K562 (cell line): ENCODE results near the gene NRN1L. TPM values are rescaled to one million over a fixed set of nuclear protein-coding genes. Genes with fewer than 3 reads are reported as not detected.

ENCODE experiments used
- ATAC-seq: fragments of 200-7000 bp; cut with Tn5 transposase; 3 replicates; pipeline ENCODE4 v1.9.1; 2020; ENCODE audit warnings: moderate library complexity
- BruUV-seq: library from RNA; stranded (reverse); fragments of 400-500 nt; replicated peaks from 2 replicates; lab custom pipeline; 2021; lab: Mats Ljungman, UMichigan
- CTCF ChIA-PET: fragments of 300-600 bp; formaldehyde crosslinking; extraction: SDS; loops from one replicate; lab custom pipeline; 2021; ENCODE audit warnings: low intra/inter-chr PET ratio; lab: Yijun Ruan, JAX
- POLR2A ChIA-PET: fragments of 300-600, 350-650 bp; sonication (Branson Sonifier 250); formaldehyde crosslinking; extraction: SDS; loops from one replicate; lab custom pipeline; 2021; ENCODE audit warnings: antibody characterized with exemption, inconsistent platforms; lab: Yijun Ruan, JAX
- DNase-seq, 4 experiments: peaks; one replicate each; pipeline versions ENCODE4 v3.0.0 to v3.0.0-alpha.2; 2011 to 2018; ENCODE audit warnings: low spot score in 3 of 4, mixed read lengths in 3 of 4; ENCODE audit errors: extremely low read depth in 1 of 4
- FAIRE-seq: peaks from 2 replicates; lab custom pipeline; 2011; peaks lifted over from hg19 to GRCh38; lab: Jason Lieb, UNC
- H2AFZ ChIP-seq: 2 replicates; pipeline ENCODE4 v1.6.0; 2011; ENCODE audit warnings: low read depth, low read length, control low read depth, inconsistent platforms
- H3K27ac ChIP-seq: fragments of 200-600 bp; 3 replicates; pipeline ENCODE4 v1.8.0; 2011; ENCODE audit warnings: low read depth, mild to moderate bottlenecking, control low read depth, inconsistent platforms, low read length, moderate library complexity, mixed read lengths; ENCODE audit errors: extremely low read depth
- H3K27me3 ChIP-seq, 2 experiments: fragments of 300-600 bp in 1 of 2; 2 replicates in 1 of 2; 3 replicates in 1 of 2; pipeline versions ENCODE4 v1.6.0 to v1.8.0; 2011; ENCODE audit warnings: inconsistent platforms in 2 of 2, low read length in 2 of 2, mild to moderate bottlenecking in 1 of 2, mixed read lengths in 1 of 2, moderate library complexity in 1 of 2; ENCODE audit not compliant: control insufficient read depth in 2 of 2, insufficient read depth in 2 of 2
- H3K36me3 ChIP-seq: fragments of 300-600 bp; 3 replicates; pipeline ENCODE4 v1.8.0; 2011; ENCODE audit warnings: mild to moderate bottlenecking, low read length, inconsistent platforms; ENCODE audit not compliant: control insufficient read depth, insufficient read depth
- H3K4me1 ChIP-seq, 2 experiments: fragments of 200-600 bp in 1 of 2; replicated peaks in 1 of 2; 2 replicates in 1 of 2; 3 replicates in 1 of 2; pipeline versions ENCODE4 v1.5.1 to v1.8.0; 2011; ENCODE audit warnings: inconsistent platforms in 2 of 2, low read length in 2 of 2, mild to moderate bottlenecking in 1 of 2, mixed read lengths in 1 of 2, moderate library complexity in 1 of 2; ENCODE audit not compliant: control insufficient read depth in 2 of 2, insufficient read depth in 2 of 2
- H3K4me2 ChIP-seq: 2 replicates; pipeline ENCODE4 v1.6.1; 2011; ENCODE audit warnings: low read length, control low read depth, inconsistent platforms, mixed read lengths; ENCODE audit not compliant: insufficient read depth
- H3K4me3 ChIP-seq: fragments of 200-600 bp; sonication (generic), shearing (Covaris generic); 2 replicates; pipeline ENCODE4 v1.5.1; 2016; ENCODE audit warnings: control low read depth, inconsistent platforms
- H3K79me2 ChIP-seq: fragments of 200-600 bp; 3 replicates; pipeline ENCODE4 v1.8.0; 2011; ENCODE audit warnings: low read length, inconsistent platforms; ENCODE audit not compliant: control insufficient read depth, insufficient read depth
- H3K9ac ChIP-seq, 2 experiments: 2 replicates each; pipeline versions ENCODE4 v1.6.0 to v1.6.1; 2011; ENCODE audit warnings: low read depth in 2 of 2, low read length in 2 of 2, control low read depth in 1 of 2, inconsistent platforms in 1 of 2, mild to moderate bottlenecking in 1 of 2, mixed read lengths in 1 of 2; ENCODE audit not compliant: insufficient read depth in 1 of 2
- H3K9me1 ChIP-seq: one replicate; pipeline ENCODE4 v1.6.0; 2011; ENCODE audit warnings: inconsistent platforms, mild to moderate bottlenecking, low read length, moderate library complexity; ENCODE audit not compliant: control insufficient read depth, insufficient read depth
- H3K9me3 ChIP-seq: replicated peaks from 2 replicates; pipeline ENCODE4 v1.5.1; 2011; ENCODE audit warnings: low read depth, low read length, inconsistent platforms; ENCODE audit not compliant: control insufficient read depth, insufficient read depth
- H4K20me1 ChIP-seq: replicated peaks from 2 replicates; pipeline ENCODE4 v1.6.1; 2011; ENCODE audit warnings: low read length, inconsistent platforms, mixed read lengths; ENCODE audit not compliant: control insufficient read depth, insufficient read depth
- ELF1 ChIP-seq: fragments of 200-800 bp; sonication (Bioruptor generic); IDR thresholded peaks from 2 replicates; pipeline ENCODE4 v1.6.1; 2016; ENCODE audit warnings: missing genetic modification characterization, missing compliant biosample characterization
- GTF2E2 ChIP-seq: fragments of 200-800 bp; sonication (Bioruptor generic); IDR thresholded peaks from 2 replicates; pipeline ENCODE4 v1.6.1; 2016; ENCODE audit warnings: missing genetic modification characterization, missing compliant biosample characterization
- MAFF ChIP-seq: IDR thresholded peaks from 2 replicates; pipeline ENCODE4 v1.6.1; 2012; ENCODE audit warnings: low read length, improper control_type of control experiment
- SNIP1 ChIP-seq: fragments of 450-650 bp; IDR thresholded peaks from 2 replicates; pipeline ENCODE4 v1.7.1; 2017; ENCODE audit warnings: low read depth, mild to moderate bottlenecking
- ZBTB33 ChIP-seq: sonication (generic); formaldehyde crosslinking; IDR thresholded peaks from 2 replicates; pipeline ENCODE4 v1.8.1; 2023; ENCODE audit warnings: mild to moderate bottlenecking, missing genetic modification reagents
- ZNF197 ChIP-seq: fragments of 200-800 bp; sonication (Bioruptor generic); IDR thresholded peaks from 2 replicates; pipeline ENCODE4 v1.6.1; 2016; ENCODE audit warnings: low read depth, missing genetic modification characterization, missing compliant biosample characterization
- ZNF277 ChIP-seq: fragments of 250-450 bp; sonication (Bioruptor Pico); IDR thresholded peaks from 2 replicates; pipeline ENCODE4 v1.8.0; 2022; ENCODE audit warnings: inconsistent platforms, mild to moderate bottlenecking, moderate library complexity, borderline replicate concordance
- ZNF408 ChIP-seq: fragments of 250-450 bp; sonication (Bioruptor Pico); IDR thresholded peaks from 2 replicates; pipeline ENCODE4 v1.4.0; 2020; ENCODE audit warnings: low read depth, mild to moderate bottlenecking, moderate library complexity
- ZNF699 ChIP-seq: fragments of 250-450 bp; sonication (Bioruptor Pico); IDR thresholded peaks from 2 replicates; pipeline ENCODE4 v1.8.0; 2021; ENCODE audit warnings: mild to moderate bottlenecking, moderate library complexity; ENCODE audit not compliant: insufficient replicate concordance
- WGBS: fragments of 100-300 bp; shearing (Covaris generic); methylation state at CpG from one replicate; pipeline ENCODE4 v1.1.6; 2016; ENCODE audit warnings: low coverage, mixed read lengths; ENCODE audit not compliant: insufficient coverage; ENCODE audit errors: missing lambda C conversion rate; 5-methylcytosine and 5-hydroxymethylcytosine counted together
- in situ Hi-C: fragments of 300-500 bp; cut with MboI; formaldehyde crosslinking; loops from 4 replicates; pipeline ENCODE4 v1.15.0; 2018; ENCODE audit warnings: inconsistent platforms, mixed read lengths
- intact Hi-C: fragments of 100-400 bp; cut with micrococcal nuclease; formaldehyde crosslinking; loops from 2 replicates; pipeline ENCODE4 v1.14.2; 2022
- polyA plus RNA-seq, 8 experiments: library from polyadenylated mRNA; depleted of rRNA in 4 of 8; stranded (reverse) in 5 of 8; unstranded in 3 of 8; fragments of >200 nt; fragmentation: Nextera tagmentation in 2 of 8; fragmentation: Illumina TruSeq in 1 of 8; extraction: Ambion mirVana in 2 of 8; extraction: Trizol in 1 of 8; gene quantifications; 2 replicates each; pipeline versions ENCODE4 v1.2.1 to v1.2.3, GENCODE V29; 2011 to 2014; ENCODE audit warnings: inconsistent platforms in 1 of 8, missing spikeins in 1 of 8
- total RNA-seq, 7 experiments: library from RNA; depleted of rRNA in 6 of 7; stranded (reverse); fragments of >200 nt in 6 of 7; fragmentation: Illumina TruSeq in 2 of 7; extraction: Trizol in 2 of 7; gene quantifications; 2 replicates each; pipeline versions ENCODE4 v1.2.1 to v1.2.3, GENCODE V29; 2011 to 2021; ENCODE audit warnings: low replicate concordance in 1 of 7

Gene NRN1L
- total and polyA plus RNA-seq, 9 of the 15 experiments (the other 6 are each of a cell fraction or from before 2014, with no cell fraction given) = 0.22 to 0.86 (median 0.61) TPM; not detected in 5

GRCh38 chr16:67879462-67879861 is 5.2 kb upstream of the NRN1L start:
- Histone ChIP-seq H2AFZ (no peak overlapping the region), H3K4me1 (peaks cover 10 to 24% of the 10 kb centered on the region in 2 experiments; a peak in 4 of 5 replicates), H4K20me1 (peaks cover 26% of the 10 kb centered on the region), H3K4me3 (no peak overlapping the region), H3K9me1 (no peaks in the 10 kb centered on the region), H3K36me3 (peaks cover 99% of the 10 kb centered on the region; the same call in 2 of the 3 replicates), H3K27me3 (no peaks in the 10 kb centered on the region), H3K9ac (no peak overlapping the region), H3K9me3 (no peaks in the 10 kb centered on the region), H3K4me2 (no peak overlapping the region), H3K79me2 (peaks cover 24% of the 10 kb centered on the region), H3K27ac (no peak overlapping the region)
- no TSS peak for BruUV-seq
- TF ChIP-seq SNIP1 (no peak), ZBTB33 (CRISPR knock-in tag) (peak; percentile 58; the same call in 1 of the 2 replicates)
- intact Hi-C loops = no loop called here
- DNase-seq (no peak), FAIRE-seq (no peak), ATAC-seq (no peak)
- POLR2A ChIA-PET = interaction anchor here (1.5 kb wide), 1 partner anchor 73 kb away, joined by 3 read pairs; the partner anchor contains the start of genes RANBP10 and TSNAXIP1
- WGBS = 97% methylated on average over 12 of the region's 12 CpGs
- in situ Hi-C loops = no loop called here
- CTCF ChIA-PET = no interaction called here

- Histone ChIP-seq H3K4me1 (peaks cover 7 to 26% of the 10 kb centered on the region in 2 experiments; a peak in 3 of 5 replicates), H3K79me2 (peaks cover 19% of the 10 kb centered on the region), H3K4me3 (no peak overlapping the region), H3K27ac (no peak overlapping the region), H3K9me3 (no peaks in the 10 kb centered on the region), H3K4me2 (no peak overlapping the region), H4K20me1 (peaks cover 25% of the 10 kb centered on the region), H3K27me3 (no peaks in the 10 kb centered on the region), H3K9me1 (no peaks in the 10 kb centered on the region), H2AFZ (no peak overlapping the region), H3K9ac (no peak overlapping the region; a peak in 1 of 4 replicates), H3K36me3 (peaks cover 98% of the 10 kb centered on the region; the same call in 2 of the 3 replicates)
- in situ Hi-C loops = no loop called here
- no TSS peak for BruUV-seq
- WGBS = 95% methylated on average over 5 of the region's 5 CpGs
- ATAC-seq (no peak), FAIRE-seq (no peak), DNase-seq (no peak)
- intact Hi-C loops = loop anchor here (10.0 kb wide), 1 partner anchor 165 kb away; no protein-coding TSS in a partner anchor
- POLR2A ChIA-PET = interaction anchor here (0.6 to 1.5 kb wide), 3 partner anchors 15 to 114 kb away, joined by 3 to 5 read pairs (median 3); partner anchors contain the start of genes RANBP10 and TSNAXIP1
- CTCF ChIA-PET = no interaction called here
- no peak for TF ChIP-seq GTF2E2 (tag)
- TF ChIP-seq ELF1 = no peak
- TF ChIP-seq ZNF408 (CRISPR knock-in tag) = no peak
- no peak for TF ChIP-seq ZNF197 (CRISPR knock-in tag)
- no peak for TF ChIP-seq ZNF277 (CRISPR knock-in tag)
- no peak for TF ChIP-seq MAFF
- TF ChIP-seq ZNF699 (CRISPR knock-in tag) = no peak
Measured at GRCh38 chr16:67879936-67880335, 4.7 kb upstream of the NRN1L start.
